Left lung (tissue), 14 donors: ENCODE data around the gene TTC36. TPM values are rescaled to one million over a fixed set of nuclear protein-coding genes. Genes with fewer than 3 reads are reported as not detected.
"Not testable (repeated sequence)": the region's sequence is repeated elsewhere in the genome, so short reads cannot be mapped to it uniquely, and the experiment has no call there.

ENCODE experiments used
- ATAC-seq: fragments of 200-7000 bp; cut with Tn5 transposase; one replicate; pipeline ENCODE4 v1.9.1; 2020; ENCODE audit warnings: moderate library complexity
- DNase-seq, 4 donors: peaks; one replicate each; pipeline ENCODE4 v3.0.0-alpha.2; 2013 to 2020
- H3K27ac ChIP-seq, 2 donors: fragments of 200-600 bp; sonication (generic) in 1 of 2; one replicate each; pipeline versions ENCODE4 v1.5.0 to v1.8.0; 2020 to 2021
- H3K27me3 ChIP-seq, 2 donors: fragments of 200-600 bp; sonication (generic) in 1 of 2; one replicate each; pipeline versions ENCODE4 v1.5.0 to v1.8.0; 2020 to 2021
- H3K36me3 ChIP-seq, 2 donors: fragments of 200-600 bp; sonication (generic) in 1 of 2; one replicate each; pipeline versions ENCODE4 v1.5.0 to v1.8.0; 2020 to 2021
- H3K4me1 ChIP-seq, 2 donors: fragments of 200-600 bp; one replicate each; pipeline ENCODE4 v1.8.0; 2021
- H3K4me3 ChIP-seq, 2 donors: fragments of 200-600 bp; sonication (generic) in 1 of 2; one replicate each; pipeline versions ENCODE4 v1.5.0 to v1.8.0; 2020 to 2021; ENCODE audit warnings: mild to moderate bottlenecking in 1 of 2
- H3K9me3 ChIP-seq, 2 donors: fragments of 200-600 bp; sonication (generic) in 1 of 2; one replicate each; pipeline versions ENCODE4 v1.5.0 to v1.8.0; 2020 to 2021
- intact Hi-C, 2 donors: fragments of 100-400 bp; cut with DNase I; formaldehyde crosslinking; loops; one replicate each; pipeline versions ENCODE4 v1.11.2 to v1.14.2; 2022
- long read RNA-seq, 12 donors: library from polyadenylated mRNA in 2 of 12; unstranded in 2 of 12; transcript quantifications; one replicate each; pipeline ENCODE4 v2.0.0 and lab custom pipeline, GENCODE V29; 2019 to 2026
- polyA plus RNA-seq, 6 donors: library from polyadenylated mRNA; unstranded; fragments of 120-200 nt; gene quantifications; one replicate each; pipeline ENCODE4 v1.2.1, GENCODE V29; 2013; ENCODE audit not compliant: insufficient read length in 6 of 6
- total RNA-seq, 2 donors: library from RNA; stranded (reverse); fragmentation: NEBNext Ultra II Directional; extraction: Animal tissue kit (Norgen Biotek cat#: 25700); gene quantifications; one replicate each; pipeline ENCODE4 v1.2.1, GENCODE V29; 2021
- TF ChIP-seq, protein P1 (sequence below), 2 donors: fragments of 200-600 bp; sonication (generic) in 1 of 2; IDR thresholded peaks; one replicate each; pipeline versions ENCODE4 v1.5.0 to v1.8.0; 2021; ENCODE audit warnings: antibody characterized with exemption in 2 of 2
- donor health status: DM: no; HTN: yes; CAD: no.
- donor health status: DM: no; HTN: no; CAD: no.

TTC36 gene, protein sequence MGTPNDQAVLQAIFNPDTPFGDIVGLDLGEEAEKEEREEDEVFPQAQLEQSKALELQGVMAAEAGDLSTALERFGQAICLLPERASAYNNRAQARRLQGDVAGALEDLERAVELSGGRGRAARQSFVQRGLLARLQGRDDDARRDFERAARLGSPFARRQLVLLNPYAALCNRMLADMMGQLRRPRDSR
- total RNA-seq (under 1 TPM in 1 of 2 donors, not detected in 1; 0.82 TPM), polyA plus RNA-seq (1 to 10 TPM in 2 of 6 donors, under 1 TPM in 4; 0.73 to 1.3 (median 0.87) TPM)
- long read RNA-seq, donor 1: 0 reads
- long read RNA-seq, donor 2: 0 reads
- long read RNA-seq, donor 3: 0 reads
- long read RNA-seq, donor 4, partial matches to known transcripts: 0 of 1 reads
- long read RNA-seq, donor 4, other reads (novel, unspliced or antisense): 1 of 1 reads
- long read RNA-seq, donor 5: 0 reads
- long read RNA-seq, donor 6: 0 reads
- long read RNA-seq, donor 7: 0 reads
- long read RNA-seq, donor 8: 0 reads
- long read RNA-seq, donor 9: 0 reads
- long read RNA-seq, donor 10: 0 reads
- long read RNA-seq, donor 11: 0 reads
- long read RNA-seq, donor 12: 0 reads

DNA sequence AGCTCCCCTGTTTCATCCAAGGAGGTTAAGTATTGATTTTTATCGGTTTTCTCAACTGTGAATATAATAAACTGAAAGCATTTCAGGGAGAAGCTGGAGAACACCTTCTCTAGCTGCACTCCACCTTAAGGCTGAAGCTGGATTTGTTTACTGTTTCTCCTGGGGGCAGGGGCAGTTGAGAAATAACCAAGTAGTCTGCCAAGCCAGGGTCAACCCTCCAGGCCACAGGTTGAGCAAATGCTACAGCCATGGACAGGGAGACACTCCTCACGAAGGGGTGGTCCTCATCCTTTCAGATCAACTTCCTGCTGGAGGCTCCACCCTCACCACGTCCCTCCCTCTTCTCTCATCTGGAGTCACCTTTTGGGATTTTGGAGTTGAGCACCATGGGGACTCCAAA lies at the start of gene TTC36:
TTC36 (plus strand) TSS at position 366 of the 400 bp plus-strand sequence; CDS start at position 387, 21 bp downstream.
- TF ChIP-seq, protein P1, sequence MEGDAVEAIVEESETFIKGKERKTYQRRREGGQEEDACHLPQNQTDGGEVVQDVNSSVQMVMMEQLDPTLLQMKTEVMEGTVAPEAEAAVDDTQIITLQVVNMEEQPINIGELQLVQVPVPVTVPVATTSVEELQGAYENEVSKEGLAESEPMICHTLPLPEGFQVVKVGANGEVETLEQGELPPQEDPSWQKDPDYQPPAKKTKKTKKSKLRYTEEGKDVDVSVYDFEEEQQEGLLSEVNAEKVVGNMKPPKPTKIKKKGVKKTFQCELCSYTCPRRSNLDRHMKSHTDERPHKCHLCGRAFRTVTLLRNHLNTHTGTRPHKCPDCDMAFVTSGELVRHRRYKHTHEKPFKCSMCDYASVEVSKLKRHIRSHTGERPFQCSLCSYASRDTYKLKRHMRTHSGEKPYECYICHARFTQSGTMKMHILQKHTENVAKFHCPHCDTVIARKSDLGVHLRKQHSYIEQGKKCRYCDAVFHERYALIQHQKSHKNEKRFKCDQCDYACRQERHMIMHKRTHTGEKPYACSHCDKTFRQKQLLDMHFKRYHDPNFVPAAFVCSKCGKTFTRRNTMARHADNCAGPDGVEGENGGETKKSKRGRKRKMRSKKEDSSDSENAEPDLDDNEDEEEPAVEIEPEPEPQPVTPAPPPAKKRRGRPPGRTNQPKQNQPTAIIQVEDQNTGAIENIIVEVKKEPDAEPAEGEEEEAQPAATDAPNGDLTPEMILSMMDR (IDR thresholded peaks at IDR 0.05): no peak
- Histone ChIP-seq H3K27me3 (peaks cover 0 to 18% of the 10 kb centered on the region in 2 donors), H3K36me3 (peaks cover 0 to 34% of the 10 kb centered on the region in 2 donors), H3K4me3 (no peak within 1 kb of the TSS), H3K27ac (no peak within 1 kb of the TSS), H3K9me3 (no peaks in the 10 kb centered on the region), H3K4me1 (peaks cover 7 to 29% of the 10 kb centered on the region in 2 donors)
- intact Hi-C loops: no loop called here
- no peak for DNase-seq
- no peak for ATAC-seq

DNA sequence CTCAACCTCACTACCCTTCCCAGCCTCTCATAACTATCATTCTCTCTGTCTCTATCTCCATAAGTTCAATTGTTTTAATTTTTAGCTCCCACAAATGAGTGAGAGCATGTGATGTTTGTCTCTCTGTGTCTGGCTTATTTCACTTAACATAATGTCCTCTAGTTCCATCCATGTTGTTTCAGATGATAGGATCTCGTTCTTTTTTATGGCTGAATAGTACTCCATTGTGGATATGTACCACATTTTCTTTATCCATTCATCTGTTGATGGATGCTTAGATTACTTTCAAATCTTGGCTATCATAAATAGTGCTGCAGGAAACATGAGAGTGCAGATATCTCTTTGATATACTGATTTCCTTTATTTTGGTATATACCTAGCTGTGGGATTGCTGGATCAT lies 46.0 kb upstream of the TTC36 start:
- ATAC-seq, H3K4me1 ChIP-seq, DNase-seq, H3K27me3 ChIP-seq, H3K9me3 ChIP-seq, H3K4me3 ChIP-seq, H3K27ac ChIP-seq: not testable (repeated sequence)
- peaks cover 0 to 100% of the 10 kb centered on the region in 2 donors for H3K36me3 ChIP-seq
- intact Hi-C loops: loop anchor here (10.0 kb wide), 2 partner anchors 76 to 86 kb away; partner anchors contain the start of gene ATP5MG (in 1 of the 2)

DNA sequence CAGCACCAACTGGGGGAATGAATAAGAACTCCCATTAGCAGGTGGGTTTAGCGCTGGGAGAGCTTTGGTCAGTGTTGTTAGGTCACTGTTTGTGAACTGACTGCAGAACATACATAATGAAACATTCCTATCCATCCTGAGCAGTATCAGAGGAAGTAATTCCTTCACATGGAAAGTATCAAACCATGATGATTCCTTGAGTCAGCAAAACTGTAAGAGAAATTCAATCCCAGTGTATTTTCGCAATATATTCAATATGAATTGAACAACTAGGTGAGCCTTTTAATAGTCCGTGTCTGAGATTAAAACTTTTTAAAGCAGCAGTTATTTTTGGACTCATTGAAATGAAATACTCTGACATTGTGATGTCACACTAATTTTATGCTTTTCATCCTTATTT lies 42.9 kb upstream of the TTC36 start:
- H3K27ac ChIP-seq: no peak overlapping the region
- H3K27me3 ChIP-seq: no peaks in the 10 kb centered on the region
- H3K4me3 ChIP-seq: no peak overlapping the region
- no peaks in the 10 kb centered on the region for H3K4me1 ChIP-seq
- no peaks in the 10 kb centered on the region for H3K9me3 ChIP-seq
- ATAC-seq (no peak), DNase-seq (no peak)
- intact Hi-C loops: loop anchor here (10.0 kb wide), 2 partner anchors 80 to 90 kb away; partner anchors contain the start of gene ATP5MG (in 1 of the 2)
- TF ChIP-seq, protein P1 (IDR thresholded peaks at IDR 0.05): no peak
- peaks cover 0 to 88% of the 10 kb centered on the region in 2 donors for H3K36me3 ChIP-seq

DNA sequence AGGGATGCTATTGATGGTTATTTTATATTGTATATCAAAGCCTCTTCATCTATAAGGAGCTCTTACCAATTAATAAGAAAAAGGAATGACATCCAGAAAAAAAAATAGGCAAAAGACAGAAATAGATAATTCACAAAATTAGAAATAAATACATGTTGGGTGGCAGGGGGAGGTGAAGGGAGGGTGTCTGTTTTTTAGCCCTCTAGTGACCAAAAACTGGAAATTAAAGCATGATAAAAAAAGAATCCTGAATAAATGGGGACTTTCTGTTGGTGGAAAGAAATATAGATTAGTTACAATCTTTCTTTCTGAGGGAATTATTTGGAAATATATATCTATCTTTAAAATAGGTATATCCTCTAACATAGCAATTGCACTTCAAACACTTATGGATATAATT lies 42.0 kb upstream of the TTC36 start:
- H3K36me3 ChIP-seq: peaks cover 0 to 88% of the 10 kb centered on the region in 2 donors
- no peak for DNase-seq
- TF ChIP-seq, protein P1 (IDR thresholded peaks at IDR 0.05): no peak
- no peaks in the 10 kb centered on the region for H3K9me3 ChIP-seq
- H3K27ac ChIP-seq: no peak overlapping the region
- no peaks in the 10 kb centered on the region for H3K4me1 ChIP-seq
- ATAC-seq: no peak
- H3K4me3 ChIP-seq: no peak overlapping the region
- intact Hi-C loops: loop anchor here (10.0 kb wide), 2 partner anchors 80 to 90 kb away; partner anchors contain the start of gene ATP5MG (in 1 of the 2)
- no peaks in the 10 kb centered on the region for H3K27me3 ChIP-seq

DNA sequence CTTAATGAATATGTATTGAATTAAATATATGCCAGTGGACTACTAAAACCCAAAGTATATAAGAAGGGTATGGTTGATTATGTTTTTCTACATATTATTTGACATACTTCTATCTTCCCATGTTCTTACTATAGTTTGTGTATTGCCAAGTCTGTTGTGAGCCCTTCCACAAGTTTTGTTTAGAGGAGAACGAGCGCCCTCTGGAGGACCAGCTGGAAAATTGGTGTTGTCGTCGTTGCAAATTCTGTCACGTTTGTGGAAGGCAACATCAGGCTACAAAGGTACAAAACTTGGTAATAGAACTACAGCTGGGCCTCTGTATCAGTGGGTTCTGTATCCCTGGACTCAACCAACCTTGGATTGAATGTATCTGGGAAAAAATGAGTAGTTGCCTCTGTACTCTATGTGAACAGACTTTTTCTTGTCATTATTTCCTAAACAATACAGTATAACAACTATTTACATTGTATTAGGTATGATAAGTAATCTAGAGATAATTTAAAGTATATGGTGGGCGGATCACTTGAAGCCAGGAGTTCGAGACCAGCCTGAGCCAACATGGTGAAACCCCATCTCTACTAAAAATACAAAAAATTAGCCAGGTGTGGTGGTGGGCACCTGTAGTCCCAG lies 38.7 kb upstream of the TTC36 start:
- Histone ChIP-seq H3K36me3 (peaks cover 0 to 88% of the 10 kb centered on the region in 2 donors), H3K4me3 (no peak overlapping the region), H3K27me3 (no peaks in the 10 kb centered on the region), H3K27ac (no peak overlapping the region), H3K9me3 (no peaks in the 10 kb centered on the region), H3K4me1 (no peaks in the 10 kb centered on the region)
- DNase-seq (peak in 3 of 4 donors; percentile 47 to 86 (median 69)), ATAC-seq (peak; percentile 89)
- TF ChIP-seq, protein P1 (IDR thresholded peaks at IDR 0.05): peak; percentile 74 to 76
- intact Hi-C loops: loop anchor here (10.0 kb wide), 2 partner anchors 84 to 94 kb away; partner anchors contain the start of gene ATP5MG (in 1 of the 2)
